Measurements from ENCODE around the gene MACROD2. TPM values are rescaled to one million over a fixed set of nuclear protein-coding genes. Genes with fewer than 3 reads are reported as not detected.

Gene MACROD2
- polyA plus RNA-seq, 1 donor (not counting 4 experiments of a cell fraction or from before 2014, with no cell fraction given), result 0.71 TPM

DNA sequence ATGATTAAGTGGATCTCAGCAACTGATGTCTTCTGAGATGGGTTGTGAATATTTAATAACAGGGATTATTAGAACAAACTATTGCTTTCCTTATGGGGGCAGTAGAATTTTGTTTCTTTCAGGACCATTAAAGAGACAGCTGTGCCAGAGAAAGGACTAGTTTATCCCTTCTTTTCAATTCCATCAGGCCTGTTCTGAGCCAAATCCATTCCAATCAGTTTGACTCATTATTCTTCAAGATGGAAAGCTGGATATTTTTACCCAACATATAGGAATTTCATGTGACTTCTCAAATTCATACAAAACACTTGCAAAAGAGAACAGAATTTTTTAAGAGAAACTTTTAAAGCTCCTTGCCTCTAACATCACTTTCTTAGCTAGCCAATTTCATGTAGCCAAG is 1064.1 kb downstream of the MACROD2 start:
- H3K9ac ChIP-seq (ENCODE audit: control insufficient read depth, extremely low read depth, insufficient read depth, low read length), result no peak overlapping the region
- H3K9me3 ChIP-seq (ENCODE audit: control insufficient read depth, low read depth, low read length), result no peaks in the 10 kb centered on the region
- dilution Hi-C loops (cut with MboI; ENCODE audit: extremely low pct_ligation_motif_present, low sequenced_read_pairs), result no loop called here
- H3K9me1 ChIP-seq (ENCODE audit: control insufficient read depth, extremely low read depth, insufficient read depth, low read length), result no peaks in the 10 kb centered on the region
- H3K27ac ChIP-seq (ENCODE audit: control insufficient read depth, insufficient read depth, low read length), result no peak overlapping the region
- H2AFZ ChIP-seq (ENCODE audit: control insufficient read depth, low read length), result no peak overlapping the region
- FAIRE-seq (no peak), DNase-seq (ENCODE audit: low read depth, low spot score) (no peak)
- H3K27me3 ChIP-seq (ENCODE audit: control insufficient read depth, extremely low read depth, insufficient read depth, low read length), result no peaks in the 10 kb centered on the region
- no peak overlapping the region for H3K4me3 ChIP-seq (ENCODE audit: control insufficient read depth in 2 of 3, extremely low read depth in 1 of 3, insufficient read depth in 2 of 3, low read depth in 1 of 3, low read length in 3 of 3)
- no peaks in the 10 kb centered on the region for H3K4me1 ChIP-seq (ENCODE audit: control insufficient read depth, extremely low read depth, insufficient read depth, low read length)
- TF ChIP-seq CTCF (optimal IDR thresholded peaks at IDR 0.05 in 1 of 3, IDR thresholded peaks at IDR 0.05 in 1 of 3, conservative IDR thresholded peaks at IDR 0.05 in 1 of 3; ENCODE audit: extremely low read depth in 1 of 3, insufficient read depth in 2 of 3, low read length in 3 of 3) (no peak), EZH2 (IDR thresholded peaks at IDR 0.05; ENCODE audit: low read length) (no peak)
- no peaks in the 10 kb centered on the region for H3K79me2 ChIP-seq (ENCODE audit: control insufficient read depth, insufficient read depth, low read length)
- no peaks in the 10 kb centered on the region for H3K36me3 ChIP-seq (ENCODE audit: control insufficient read depth in 2 of 2, extremely low read depth in 1 of 2, insufficient read depth in 2 of 2, low read length in 2 of 2)
- no peaks in the 10 kb centered on the region for H4K20me1 ChIP-seq (ENCODE audit: control insufficient read depth, extremely low read depth, insufficient read depth, low read length)
- H3K4me2 ChIP-seq (ENCODE audit: control insufficient read depth, extremely low read depth, insufficient read depth, low read depth, low read length), result no peak overlapping the region

DNA sequence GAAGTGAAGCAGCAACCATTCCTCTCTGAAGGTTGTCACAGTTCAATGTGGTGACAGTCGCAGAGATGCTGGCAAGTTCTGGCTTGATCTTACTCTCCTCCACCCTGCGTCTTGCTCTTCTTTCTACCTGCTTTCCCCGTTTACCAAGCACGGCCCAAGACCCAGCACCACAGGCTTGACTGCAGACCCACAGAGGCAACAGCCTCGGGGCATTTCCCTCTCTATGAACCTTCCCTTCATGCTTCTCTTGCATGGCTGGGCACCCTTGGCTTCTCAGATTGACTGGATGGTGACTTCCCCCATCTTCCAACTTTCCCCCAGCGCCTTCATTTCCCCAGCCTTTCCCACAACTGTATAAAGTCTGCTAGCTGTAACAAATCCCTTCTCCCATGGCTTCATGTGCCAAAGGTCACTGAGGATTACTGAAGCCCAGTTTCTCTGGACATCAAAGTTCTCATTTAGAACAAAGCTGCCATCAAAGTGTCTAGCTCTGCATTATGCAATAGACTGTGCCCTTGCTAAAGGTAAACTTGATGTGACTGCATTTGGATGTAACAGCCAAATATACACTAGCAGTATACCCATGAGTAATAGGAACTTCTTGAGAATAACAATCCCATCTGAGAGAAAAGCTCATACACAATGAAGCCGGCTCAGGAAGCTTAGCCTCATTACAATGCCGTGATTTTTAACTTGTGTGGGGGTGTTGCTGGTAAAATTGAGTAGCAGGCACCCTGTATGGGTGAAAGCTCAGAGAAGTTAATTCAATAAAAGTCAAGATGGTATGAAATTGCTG is 1065.1 kb downstream of the MACROD2 start:
- no peaks in the 10 kb centered on the region for H3K27me3 ChIP-seq (ENCODE audit: control insufficient read depth, extremely low read depth, insufficient read depth, low read length)
- H3K4me3 ChIP-seq (ENCODE audit: control insufficient read depth in 2 of 3, extremely low read depth in 1 of 3, insufficient read depth in 2 of 3, low read depth in 1 of 3, low read length in 3 of 3), result no peak overlapping the region
- DNase-seq (ENCODE audit: low read depth, low spot score) (no peak), FAIRE-seq (no peak)
- H3K9me1 ChIP-seq (ENCODE audit: control insufficient read depth, extremely low read depth, insufficient read depth, low read length), result no peaks in the 10 kb centered on the region
- H3K36me3 ChIP-seq (ENCODE audit: control insufficient read depth in 2 of 2, extremely low read depth in 1 of 2, insufficient read depth in 2 of 2, low read length in 2 of 2), result no peaks in the 10 kb centered on the region
- H3K4me1 ChIP-seq (ENCODE audit: control insufficient read depth, extremely low read depth, insufficient read depth, low read length), result no peaks in the 10 kb centered on the region
- no peak for TF ChIP-seq EZH2 (IDR thresholded peaks at IDR 0.05; ENCODE audit: low read length)
- TF ChIP-seq CTCF (optimal IDR thresholded peaks at IDR 0.05 in 1 of 3, IDR thresholded peaks at IDR 0.05 in 1 of 3, conservative IDR thresholded peaks at IDR 0.05 in 1 of 3; ENCODE audit: extremely low read depth in 1 of 3, insufficient read depth in 2 of 3, low read length in 3 of 3), result no peak
- H3K9ac ChIP-seq (ENCODE audit: control insufficient read depth, extremely low read depth, insufficient read depth, low read length), result no peak overlapping the region
- dilution Hi-C loops (cut with MboI; ENCODE audit: extremely low pct_ligation_motif_present, low sequenced_read_pairs), result no loop called here
- no peaks in the 10 kb centered on the region for H3K79me2 ChIP-seq (ENCODE audit: control insufficient read depth, insufficient read depth, low read length)
- no peaks in the 10 kb centered on the region for H3K9me3 ChIP-seq (ENCODE audit: control insufficient read depth, low read depth, low read length)
- H2AFZ ChIP-seq (ENCODE audit: control insufficient read depth, low read length), result no peak overlapping the region
- H3K4me2 ChIP-seq (ENCODE audit: control insufficient read depth, extremely low read depth, insufficient read depth, low read depth, low read length), result no peak overlapping the region
- no peak overlapping the region for H3K27ac ChIP-seq (ENCODE audit: control insufficient read depth, insufficient read depth, low read length)
- no peaks in the 10 kb centered on the region for H4K20me1 ChIP-seq (ENCODE audit: control insufficient read depth, extremely low read depth, insufficient read depth, low read length)
